ENCODE results near the gene SPPL3.

The SPPL3 gene

GRCh38 chr12:120820884-120821510 lies 83.2 kb downstream of the SPPL3 start:
- no peak for DNase-seq
- no peak for TF ChIP-seq POLR2A (IDR thresholded peaks at IDR 0.05; ENCODE audit: low read length)
- no peak for TF ChIP-seq GATA1 (IDR thresholded peaks at IDR 0.05; ENCODE audit: low read depth, low read length)

GRCh38 chr12:120818416-120818815 lies 85.7 kb downstream of the SPPL3 start:
- TF ChIP-seq POLR2A (IDR thresholded peaks at IDR 0.05; ENCODE audit: low read length) (no peak), GATA1 (IDR thresholded peaks at IDR 0.05; ENCODE audit: low read depth, low read length) (no peak)
- no peak for DNase-seq

- no peak for TF ChIP-seq POLR2A (IDR thresholded peaks at IDR 0.05; ENCODE audit: low read length)
- TF ChIP-seq GATA1 (IDR thresholded peaks at IDR 0.05; ENCODE audit: low read depth, low read length) = no peak
- DNase-seq = no peak
Measured at GRCh38 chr12:120817559-120818330, 86.4 kb downstream of the SPPL3 start.

DNA sequence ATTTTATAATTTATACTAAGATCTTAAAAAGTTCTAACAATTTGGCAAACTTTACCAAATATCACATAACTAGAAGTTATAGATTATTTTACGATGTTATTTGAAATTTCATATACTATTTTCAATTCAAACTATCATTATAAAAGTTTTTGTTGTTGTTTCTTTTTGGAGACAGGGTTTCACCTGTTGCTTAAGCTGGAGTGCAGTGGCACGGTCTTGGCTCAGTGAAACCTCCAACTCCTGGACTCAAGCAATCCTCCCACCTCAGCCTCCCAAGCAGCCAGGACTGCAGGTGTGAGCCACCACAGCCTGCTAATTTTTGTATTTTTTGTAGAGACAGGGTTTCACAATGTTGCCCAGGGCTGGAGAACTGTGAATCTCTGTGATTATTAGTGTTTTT lies 87.8 kb downstream of the SPPL3 start:
- TF ChIP-seq GATA1 (IDR thresholded peaks at IDR 0.05; ENCODE audit: low read depth, low read length) = no peak
- TF ChIP-seq POLR2A (IDR thresholded peaks at IDR 0.05; ENCODE audit: low read length) = no peak
- DNase-seq = no peak

- TF ChIP-seq GATA1 (IDR thresholded peaks at IDR 0.05; ENCODE audit: low read depth, low read length) (no peak), POLR2A (IDR thresholded peaks at IDR 0.05; ENCODE audit: low read length) (no peak)
- DNase-seq = no peak
Measured at GRCh38 chr12:120814903-120815429, 89.2 kb downstream of the SPPL3 start.

DNA sequence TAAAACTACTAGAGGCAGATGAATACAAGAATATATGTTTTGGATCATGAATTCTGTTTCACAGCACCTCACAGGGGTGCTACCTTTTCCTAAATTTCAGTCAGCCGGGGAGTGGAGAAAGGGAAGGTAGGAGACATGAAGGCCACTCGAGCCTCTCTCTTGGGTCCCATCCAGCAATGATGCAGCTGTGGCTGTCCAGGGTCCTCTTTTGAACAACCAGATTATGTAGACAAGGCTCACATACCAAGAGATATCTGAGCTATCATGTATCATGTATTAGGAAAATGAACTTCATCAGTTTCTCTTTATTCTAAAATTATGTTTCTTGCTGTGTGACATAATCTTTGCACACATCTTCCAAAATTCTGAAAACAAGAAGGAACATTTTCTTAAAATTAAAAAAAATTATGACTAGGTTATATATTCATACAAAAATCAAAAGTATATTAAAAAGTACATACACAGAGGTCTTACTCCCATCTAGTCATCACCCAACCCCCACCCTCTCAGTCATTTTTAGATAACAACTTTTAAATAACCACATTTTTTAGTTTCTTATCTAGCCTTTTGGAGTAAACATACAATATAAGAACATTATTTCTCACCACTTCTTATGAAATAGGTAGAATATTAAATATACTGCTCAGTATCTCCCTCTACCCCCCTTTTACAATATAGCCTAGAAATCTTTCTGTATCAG lies 89.8 kb downstream of the SPPL3 start:
- no peak for DNase-seq
- no peak for TF ChIP-seq POLR2A (IDR thresholded peaks at IDR 0.05; ENCODE audit: low read length)
- TF ChIP-seq GATA1 (IDR thresholded peaks at IDR 0.05; ENCODE audit: low read depth, low read length) = no peak

GRCh38 chr12:120813588-120814153 lies 90.5 kb downstream of the SPPL3 start:
- TF ChIP-seq GATA1 (IDR thresholded peaks at IDR 0.05; ENCODE audit: low read depth, low read length) (no peak), POLR2A (IDR thresholded peaks at IDR 0.05; ENCODE audit: low read length) (no peak)
- DNase-seq = no peak

GRCh38 chr12:120810021-120810420 lies 94.1 kb downstream of the SPPL3 start:
- no peak for DNase-seq
- TF ChIP-seq GATA1 (IDR thresholded peaks at IDR 0.05; ENCODE audit: low read depth, low read length) (no peak), POLR2A (IDR thresholded peaks at IDR 0.05; ENCODE audit: low read length) (no peak)

DNA sequence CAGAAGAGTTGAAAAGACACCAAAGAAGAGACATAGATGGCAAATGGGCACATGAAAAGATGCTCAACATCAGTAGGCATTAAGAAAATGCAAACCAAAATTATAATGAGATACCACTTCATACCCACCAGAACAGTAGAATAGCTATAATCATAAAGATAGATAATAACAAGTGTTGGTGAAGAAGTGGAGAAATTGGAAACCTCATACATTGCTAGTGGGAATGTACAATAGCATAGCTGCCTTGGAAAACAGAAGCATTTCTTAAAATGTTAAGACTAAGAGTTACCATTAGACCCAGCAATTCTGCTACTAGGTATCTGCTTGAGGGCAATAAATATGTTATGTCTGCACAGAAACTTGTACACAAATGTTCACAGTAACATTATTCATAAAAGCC lies 99.7 kb downstream of the SPPL3 start:
- no peak for DNase-seq
- TF ChIP-seq GATA1 (IDR thresholded peaks at IDR 0.05; ENCODE audit: low read depth, low read length) = no peak

GRCh38 chr12:120801146-120801545 lies 103.0 kb downstream of the SPPL3 start:
- DNase-seq = no peak
- TF ChIP-seq POLR2A (IDR thresholded peaks at IDR 0.05; ENCODE audit: low read length) (no peak), GATA1 (IDR thresholded peaks at IDR 0.05; ENCODE audit: low read depth, low read length) (no peak)

DNA sequence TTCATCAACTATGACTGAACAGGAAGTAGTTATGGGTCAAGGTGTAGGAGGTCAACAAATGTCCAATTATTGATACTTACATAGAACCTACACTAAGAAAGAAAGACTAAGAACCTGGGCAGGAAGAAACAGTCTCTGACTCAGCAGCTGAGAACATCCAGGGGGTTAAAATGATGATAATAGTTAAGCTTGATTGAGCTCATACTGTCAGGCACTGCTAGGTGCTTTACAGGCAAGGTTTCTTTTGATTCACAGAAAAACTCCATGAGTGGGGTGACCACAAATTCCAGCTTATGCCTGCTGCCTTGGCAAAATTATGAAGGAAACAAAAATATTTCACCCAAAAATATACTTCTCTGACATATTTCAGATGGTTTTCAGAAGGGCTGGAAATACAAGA lies 103.5 kb downstream of the SPPL3 start:
- no peak for DNase-seq
- TF ChIP-seq GATA1 (IDR thresholded peaks at IDR 0.05; ENCODE audit: low read depth, low read length) (no peak), POLR2A (IDR thresholded peaks at IDR 0.05; ENCODE audit: low read length) (no peak)

DNA sequence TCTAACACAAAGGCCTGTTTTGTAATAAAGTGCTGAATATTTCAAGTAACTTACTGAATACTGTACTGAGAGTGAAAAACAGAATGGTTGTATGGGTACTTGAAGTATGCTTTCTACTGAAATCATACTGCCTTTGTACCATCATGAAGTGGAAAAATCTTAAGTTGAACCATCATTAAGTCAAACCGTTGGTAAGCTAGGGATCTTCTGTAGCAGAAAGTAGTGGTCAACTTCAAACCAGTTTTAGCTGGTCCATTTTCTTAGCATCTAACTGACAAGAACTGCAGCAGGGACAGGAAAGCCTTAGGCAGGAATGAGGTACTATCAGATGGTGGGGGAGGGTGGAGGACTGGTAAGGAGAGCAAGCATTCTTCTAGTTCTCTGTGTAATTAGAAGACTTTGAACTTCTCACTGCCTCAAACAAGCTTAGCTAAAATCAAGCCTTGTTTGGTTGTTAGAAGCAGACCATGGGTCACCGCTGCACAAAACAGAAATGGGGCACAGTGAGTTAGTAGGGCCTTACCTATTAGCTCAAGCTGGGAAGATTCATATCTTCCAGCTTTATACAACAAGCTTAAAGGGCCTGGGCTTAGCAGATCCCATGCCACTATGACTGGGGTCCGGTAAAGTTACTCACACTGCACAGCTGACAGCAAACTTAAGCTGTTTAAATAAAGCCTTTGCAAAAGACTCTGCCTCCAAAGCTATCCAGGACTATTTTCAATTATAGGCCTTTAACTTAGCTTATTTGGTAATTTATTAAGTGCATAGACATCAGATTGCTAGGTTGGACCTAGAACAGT lies 104.7 kb downstream of the SPPL3 start:
- TF ChIP-seq GATA1 (IDR thresholded peaks at IDR 0.05; ENCODE audit: low read depth, low read length) = no peak
- TF ChIP-seq POLR2A (IDR thresholded peaks at IDR 0.05; ENCODE audit: low read length) = no peak
- no peak for DNase-seq

DNA sequence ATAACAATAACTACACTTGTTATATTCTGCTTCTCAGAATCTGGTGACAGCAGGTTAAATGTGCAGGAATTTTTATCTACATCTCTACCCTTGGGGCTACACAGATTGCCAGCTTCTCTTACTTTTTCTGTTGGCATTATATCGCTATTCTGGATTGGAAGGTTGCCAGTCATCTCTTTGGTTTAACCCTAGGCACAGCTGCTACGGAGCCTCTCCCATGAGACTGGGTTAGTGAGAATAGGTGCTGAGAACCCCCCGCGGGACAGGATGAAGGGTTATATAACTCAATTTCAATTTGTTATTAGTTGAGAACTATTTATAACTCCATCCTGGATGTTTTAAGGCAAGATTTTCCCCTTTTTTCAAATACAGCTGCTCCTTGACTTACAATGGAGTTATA lies 105.5 kb downstream of the SPPL3 start:
- no peak for TF ChIP-seq POLR2A (IDR thresholded peaks at IDR 0.05; ENCODE audit: low read length)
- no peak for TF ChIP-seq GATA1 (IDR thresholded peaks at IDR 0.05; ENCODE audit: low read depth, low read length)
- DNase-seq = no peak

All from erythroblast (primary cell).